ENCODE measurements around the gene C1QTNF1. TPM values are rescaled to one million over a fixed set of nuclear protein-coding genes. Genes with fewer than 3 reads are reported as not detected.

The C1QTNF1 gene
- total RNA-seq, 1 experiment from 2014 or later: 4.0 TPM

- POLR2A ChIA-PET: no interaction called here
- RAD21 ChIA-PET (ENCODE audit: low non-redundant PET in 1 of 2, low total read pairs in 2 of 2, uncharacterized antibody in 2 of 2, unreplicated experiment in 2 of 2): no interaction called here
- BruUV-seq (replicated peaks): no TSS peak
- CTCF ChIA-PET: interaction anchor here (1.6 kb wide), 1 partner anchor 10 kb away, joined by 4 read pairs; no protein-coding TSS in a partner anchor
- Histone ChIP-seq H3K4me3 (replicated peaks in 1 of 2; ENCODE audit: low read depth in 1 of 2, low read length in 2 of 2) (no peak overlapping the region), H3K9me2 (ENCODE audit: insufficient read depth) (no peaks in the 10 kb centered on the region), H3K9ac (ENCODE audit: low read length) (no peak overlapping the region), H3K4me2 (ENCODE audit: low read length) (no peak overlapping the region), H3K27ac (ENCODE audit: low read depth, low read length) (no peak overlapping the region), H3K4me1 (ENCODE audit: control insufficient read depth in 1 of 2, insufficient read depth in 2 of 2, low read length in 2 of 2) (peaks cover 10 to 22% of the 10 kb centered on the region in 2 experiments; a peak in 3 of 4 replicates), H3K79me2 (ENCODE audit: insufficient read depth, low read length) (peaks cover 9% of the 10 kb centered on the region; the same call in 1 of the 2 replicates), H4K20me1 (ENCODE audit: insufficient read depth) (no peaks in the 10 kb centered on the region), H3K27me3 (ENCODE audit: insufficient read depth, low read length) (no peaks in the 10 kb centered on the region), H2AFZ (ENCODE audit: low read depth, low read length, poor library complexity, severe bottlenecking) (no peak overlapping the region), H3K36me3 (ENCODE audit: control insufficient read depth in 1 of 2, insufficient read depth in 2 of 2, low read length in 2 of 2) (peaks cover 15 to 16% of the 10 kb centered on the region in 2 experiments; a peak in 3 of 4 replicates), H3K9me3 (ENCODE audit: control insufficient read depth in 1 of 2, insufficient read depth in 1 of 2, low read depth in 1 of 2, low read length in 2 of 2) (no peaks in the 10 kb centered on the region)
- ATAC-seq (no peak), DNase-seq (ENCODE audit: low read depth, low spot score) (no peak)
- TF ChIP-seq, protein P1, sequence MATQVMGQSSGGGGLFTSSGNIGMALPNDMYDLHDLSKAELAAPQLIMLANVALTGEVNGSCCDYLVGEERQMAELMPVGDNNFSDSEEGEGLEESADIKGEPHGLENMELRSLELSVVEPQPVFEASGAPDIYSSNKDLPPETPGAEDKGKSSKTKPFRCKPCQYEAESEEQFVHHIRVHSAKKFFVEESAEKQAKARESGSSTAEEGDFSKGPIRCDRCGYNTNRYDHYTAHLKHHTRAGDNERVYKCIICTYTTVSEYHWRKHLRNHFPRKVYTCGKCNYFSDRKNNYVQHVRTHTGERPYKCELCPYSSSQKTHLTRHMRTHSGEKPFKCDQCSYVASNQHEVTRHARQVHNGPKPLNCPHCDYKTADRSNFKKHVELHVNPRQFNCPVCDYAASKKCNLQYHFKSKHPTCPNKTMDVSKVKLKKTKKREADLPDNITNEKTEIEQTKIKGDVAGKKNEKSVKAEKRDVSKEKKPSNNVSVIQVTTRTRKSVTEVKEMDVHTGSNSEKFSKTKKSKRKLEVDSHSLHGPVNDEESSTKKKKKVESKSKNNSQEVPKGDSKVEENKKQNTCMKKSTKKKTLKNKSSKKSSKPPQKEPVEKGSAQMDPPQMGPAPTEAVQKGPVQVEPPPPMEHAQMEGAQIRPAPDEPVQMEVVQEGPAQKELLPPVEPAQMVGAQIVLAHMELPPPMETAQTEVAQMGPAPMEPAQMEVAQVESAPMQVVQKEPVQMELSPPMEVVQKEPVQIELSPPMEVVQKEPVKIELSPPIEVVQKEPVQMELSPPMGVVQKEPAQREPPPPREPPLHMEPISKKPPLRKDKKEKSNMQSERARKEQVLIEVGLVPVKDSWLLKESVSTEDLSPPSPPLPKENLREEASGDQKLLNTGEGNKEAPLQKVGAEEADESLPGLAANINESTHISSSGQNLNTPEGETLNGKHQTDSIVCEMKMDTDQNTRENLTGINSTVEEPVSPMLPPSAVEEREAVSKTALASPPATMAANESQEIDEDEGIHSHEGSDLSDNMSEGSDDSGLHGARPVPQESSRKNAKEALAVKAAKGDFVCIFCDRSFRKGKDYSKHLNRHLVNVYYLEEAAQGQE (IDR thresholded peaks at IDR 0.05; ENCODE audit: low read depth): no peak
- TF ChIP-seq CBX3 (IDR thresholded peaks at IDR 0.05; ENCODE audit: low read depth): no peak
- no peak for TF ChIP-seq EZH2 (IDR thresholded peaks at IDR 0.05)
- no peak for TF ChIP-seq ZNF274 (IDR thresholded peaks at IDR 0.05; ENCODE audit: low read depth, low read length)
- TF ChIP-seq ELF1 (IDR thresholded peaks at IDR 0.05; ENCODE audit: borderline replicate concordance, low read depth): no peak
- no peak for TF ChIP-seq SIN3A (IDR thresholded peaks at IDR 0.05; ENCODE audit: low read depth)
- no peak for TF ChIP-seq JUND (IDR thresholded peaks at IDR 0.05)
- TF ChIP-seq ATF3 (IDR thresholded peaks at IDR 0.05): no peak
- TF ChIP-seq POLR2AphosphoS5 (IDR thresholded peaks at IDR 0.05; ENCODE audit: low read depth, low read length): no peak
- TF ChIP-seq CTCF (IDR thresholded peaks at IDR 0.05 in 2 of 3, conservative IDR thresholded peaks at IDR 0.05 in 1 of 3; ENCODE audit: borderline replicate concordance in 1 of 3, insufficient read depth in 1 of 3, low read depth in 2 of 3, low read length in 2 of 3): no peak
- no peak for TF ChIP-seq TCF7L2 (IDR thresholded peaks at IDR 0.05; ENCODE audit: borderline replicate concordance, extremely low read depth, insufficient read depth, insufficient read length)
- intact Hi-C loops (cut with micrococcal nuclease): no loop called here
Measured at GRCh38 chr17:79077587-79077986, 53.6 kb downstream of the C1QTNF1 start.

Measured in HCT116 (cell line).